Left lobe of liver (tissue), 2 donors: ENCODE measurements around the gene PIK3R4. TPM values are rescaled to one million over a fixed set of nuclear protein-coding genes. Genes with fewer than 3 reads are reported as not detected.

ENCODE experiments used
- ATAC-seq: fragments of 200-7000 bp; cut with Tn5 transposase; one replicate; pipeline ENCODE4 v1.9.1; 2020; ENCODE audit warnings: mild to moderate bottlenecking, moderate library complexity
- DNase-seq: peaks from one replicate; pipeline ENCODE4 v3.0.0-alpha.2; 2020; ENCODE audit warnings: low spot score
- total RNA-seq: library from RNA; stranded (reverse); gene quantifications from one replicate; pipeline ENCODE4 v1.2.1, GENCODE V29; 2021
- donor health status: DM: no; HTN: no; CAD: no; lungs with moderate emphysema.
- donor health status: DM: no; HTN: yes; CAD: no.

The PIK3R4 gene
- total RNA-seq, 1 donor from 2014 or later: 19.9 TPM

DNA sequence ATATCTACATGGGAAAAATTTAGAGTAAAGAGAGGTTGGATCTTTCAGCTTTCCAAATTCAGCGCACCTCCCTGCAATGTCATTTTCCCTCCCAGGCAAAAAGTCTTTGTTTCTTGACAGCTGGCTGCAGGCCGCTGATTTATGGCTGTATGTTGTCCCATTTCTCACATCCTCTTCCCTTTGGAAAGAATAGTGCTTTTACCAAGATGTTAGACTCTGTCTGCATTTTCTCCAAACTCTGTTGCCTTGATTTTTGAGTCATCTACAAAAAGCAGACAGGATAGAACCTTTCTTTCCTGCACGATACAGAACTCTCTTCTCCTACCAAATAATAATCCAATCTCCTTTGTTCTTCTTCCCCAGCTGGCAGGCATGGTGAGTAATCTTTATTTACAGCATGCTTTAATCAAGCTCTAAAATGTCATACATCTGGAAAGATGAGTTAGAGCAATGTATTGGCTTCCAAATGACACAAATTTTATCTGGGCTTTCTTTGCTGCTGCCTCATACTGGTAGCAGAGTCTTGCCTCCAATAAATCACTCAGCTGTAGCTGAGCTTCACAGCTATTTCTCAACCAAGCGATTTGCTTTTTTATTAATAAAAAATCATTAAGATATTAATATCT lies 101.9 kb downstream of the PIK3R4 start:
- ATAC-seq (no peak), DNase-seq (no peak)

DNA sequence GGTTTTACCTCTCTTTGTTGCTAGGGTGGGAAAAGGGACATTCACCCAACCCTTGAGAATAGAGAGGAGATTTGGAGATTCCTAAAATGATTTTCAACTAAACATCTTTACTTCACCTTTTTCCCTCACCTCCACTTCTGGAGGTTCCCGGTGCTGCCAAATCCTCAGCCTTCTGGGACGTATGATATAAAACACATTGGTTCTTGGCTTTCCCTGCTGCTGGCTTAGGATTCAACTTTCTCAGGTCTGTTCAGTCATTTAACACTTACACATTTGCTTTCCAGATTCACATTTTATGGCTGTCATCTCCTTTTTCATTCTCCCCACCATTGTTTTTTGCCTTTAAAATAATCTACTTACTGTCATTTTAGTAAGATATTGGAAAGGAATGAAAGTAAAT lies 106.6 kb downstream of the PIK3R4 start:
- no peak for DNase-seq
- ATAC-seq: no peak

DNA sequence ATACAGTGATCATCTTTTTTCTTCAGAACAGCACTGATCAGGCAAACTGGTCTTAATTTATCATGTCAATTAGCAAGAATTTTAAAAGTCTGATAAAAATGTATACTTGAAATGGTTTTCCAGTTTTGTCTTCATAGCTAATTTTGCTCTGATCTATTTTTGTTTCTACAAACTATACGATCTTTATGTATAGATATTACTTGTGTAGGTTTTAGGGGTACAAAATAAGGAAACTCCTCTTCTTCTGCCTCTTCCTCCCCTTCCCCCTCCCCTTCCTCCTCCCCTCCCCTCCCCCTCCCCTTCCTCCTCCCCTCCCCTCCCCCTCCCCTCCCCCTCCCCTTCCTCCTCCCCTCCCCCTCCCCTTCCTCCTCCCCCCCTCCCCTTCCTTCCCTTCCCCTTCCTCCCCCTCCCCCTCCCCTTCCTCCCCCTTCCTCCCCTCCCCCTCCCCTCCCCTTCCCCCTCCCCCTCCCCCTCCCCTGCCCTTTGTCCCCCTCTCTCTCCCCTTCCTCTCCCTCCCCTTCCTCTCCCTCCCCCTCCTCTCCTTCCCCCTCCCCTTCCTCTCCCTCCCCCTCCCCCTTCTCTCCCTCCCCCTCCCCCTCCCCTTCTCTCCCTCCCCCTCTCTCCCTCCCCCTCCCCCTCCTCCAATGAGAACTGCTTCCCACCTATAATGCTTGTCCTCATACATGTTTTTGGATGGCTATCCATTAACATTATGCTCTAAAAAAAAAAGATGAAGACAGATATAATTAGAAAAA lies 110.0 kb downstream of the PIK3R4 start:
- ATAC-seq: no peak
- DNase-seq: no peak

DNA sequence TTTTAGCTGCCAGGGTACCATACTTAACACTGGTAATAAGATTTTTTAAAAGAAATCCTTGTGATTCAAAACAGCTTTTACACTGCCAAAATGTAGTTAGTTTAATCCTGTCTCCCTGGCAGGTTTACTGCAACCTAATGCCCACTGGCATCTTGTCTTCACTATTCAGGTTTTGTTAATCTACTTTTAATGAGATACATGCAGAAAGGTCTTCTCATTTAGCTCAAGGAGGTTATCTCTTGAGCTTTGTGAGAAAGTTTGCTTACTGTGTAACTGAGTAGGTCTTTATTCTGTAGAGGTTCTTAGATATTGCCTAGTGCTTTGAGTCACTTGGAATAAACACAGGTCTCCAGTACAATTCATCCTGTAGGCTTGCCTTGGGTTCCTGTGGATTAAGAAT lies 110.7 kb downstream of the PIK3R4 start:
- ATAC-seq (no peak), DNase-seq (no peak)

DNA sequence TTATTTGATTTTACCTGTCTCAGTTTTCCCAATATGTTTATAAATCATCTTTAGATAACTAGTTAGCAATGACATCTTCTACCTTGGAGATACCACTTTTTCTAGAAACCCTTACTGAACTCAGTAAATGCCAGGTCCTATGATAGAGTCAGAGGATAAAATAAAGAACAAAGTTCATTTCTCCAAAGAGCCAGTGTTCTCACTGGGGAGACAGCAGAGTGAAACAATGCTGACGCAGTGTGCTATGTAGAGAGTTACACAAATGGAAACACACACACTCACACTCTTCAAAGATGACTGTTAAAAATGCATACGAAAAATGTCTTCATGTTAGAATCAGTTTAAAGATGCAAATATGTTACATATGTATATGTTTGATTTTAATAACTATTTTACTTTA lies 111.3 kb downstream of the PIK3R4 start:
- ATAC-seq: peak; percentile 71
- no peak for DNase-seq

Other genes starting within 250 kb of the PIK3R4 start
- gene COL6A6, start 229.7 kb downstream of the PIK3R4 start, total RNA-seq: 0.03 TPM
- gene ATP2C1, start 147.3 kb upstream of the PIK3R4 start, total RNA-seq: 21.4 TPM